ENCODE measurements around the gene GHR.

DNA sequence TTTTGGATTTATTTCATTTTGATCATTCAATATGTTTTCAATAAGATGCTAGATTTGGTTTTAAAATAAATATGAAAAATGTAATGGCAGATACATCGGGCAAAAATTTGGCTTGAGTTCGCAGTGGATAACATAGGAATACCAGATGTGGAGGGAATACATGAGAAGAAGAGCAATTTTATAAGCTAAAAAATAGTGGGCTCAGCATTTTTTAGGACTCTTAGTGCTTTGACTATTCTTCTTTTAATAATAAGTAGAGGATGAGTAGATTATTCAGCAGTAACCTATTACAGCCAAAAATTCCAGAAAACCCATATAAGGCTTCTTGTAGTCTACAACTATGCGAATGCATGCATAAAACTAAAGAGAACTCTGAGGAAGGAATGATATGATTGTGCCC is 22.8 kb upstream of the GHR start:
- TF ChIP-seq CTCF (IDR thresholded peaks at IDR 0.05) = no peak
- no peak for TF ChIP-seq POLR2AphosphoS5 (IDR thresholded peaks at IDR 0.05)
